ENCODE results near the gene INPP5A.
"Not testable (repeated sequence)": the region's sequence is repeated elsewhere in the genome, so short reads cannot be mapped to it uniquely, and the experiment has no call there.

INPP5A gene

GRCh38 chr10:132793871-132794849 lies 256.6 kb downstream of the INPP5A start:
- DNase-seq = no peak

- DNase-seq = no peak
Measured at GRCh38 chr10:132796846-132797245, 259.3 kb downstream of the INPP5A start.

- DNase-seq = not testable (repeated sequence)
Measured at GRCh38 chr10:132797986-132798385, 260.4 kb downstream of the INPP5A start.

DNA sequence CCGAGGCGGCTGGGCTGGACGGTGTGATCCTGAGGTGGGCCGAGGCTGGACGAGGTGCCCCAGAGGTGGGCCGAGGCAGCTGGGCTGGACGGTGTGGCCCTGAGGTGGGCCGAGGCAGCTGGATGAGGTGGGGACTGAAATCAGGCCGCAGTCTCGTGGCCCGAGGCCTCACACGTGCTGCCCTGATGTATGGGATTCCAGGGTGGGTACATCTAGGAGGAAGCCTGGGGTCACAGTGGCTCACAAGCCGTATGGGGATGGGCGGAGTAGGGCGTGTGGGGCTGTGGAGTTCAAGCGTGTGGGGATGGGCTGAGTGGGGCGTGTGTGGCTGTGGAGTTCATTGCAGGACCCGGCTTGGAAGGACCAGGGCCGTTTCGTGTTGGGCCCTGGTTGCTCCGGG lies 260.8 kb downstream of the INPP5A start:
- DNase-seq = no peak

DNA sequence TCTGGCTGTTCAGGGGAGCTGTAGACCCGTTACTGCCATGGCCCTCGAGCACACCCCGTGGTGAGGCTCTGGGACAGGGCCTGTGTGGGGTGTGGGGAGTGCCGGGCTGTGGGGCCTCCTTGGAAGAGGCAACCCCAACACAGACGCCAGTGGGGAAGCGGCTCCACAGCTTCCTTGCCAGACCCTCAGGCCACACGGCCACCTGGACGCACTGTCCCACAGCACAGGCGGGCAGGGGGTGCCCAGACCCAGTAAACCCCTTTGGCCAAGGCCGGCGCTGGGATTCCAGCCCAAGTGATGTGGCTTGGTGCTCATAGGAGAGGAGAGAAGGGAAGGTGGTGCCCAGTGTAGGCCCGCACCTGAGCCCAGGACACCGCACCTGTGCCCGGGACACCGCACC lies 261.3 kb downstream of the INPP5A start:
- DNase-seq = no peak

GRCh38 chr10:132799865-132800264 lies 262.3 kb downstream of the INPP5A start:
- no peak for DNase-seq

DNA sequence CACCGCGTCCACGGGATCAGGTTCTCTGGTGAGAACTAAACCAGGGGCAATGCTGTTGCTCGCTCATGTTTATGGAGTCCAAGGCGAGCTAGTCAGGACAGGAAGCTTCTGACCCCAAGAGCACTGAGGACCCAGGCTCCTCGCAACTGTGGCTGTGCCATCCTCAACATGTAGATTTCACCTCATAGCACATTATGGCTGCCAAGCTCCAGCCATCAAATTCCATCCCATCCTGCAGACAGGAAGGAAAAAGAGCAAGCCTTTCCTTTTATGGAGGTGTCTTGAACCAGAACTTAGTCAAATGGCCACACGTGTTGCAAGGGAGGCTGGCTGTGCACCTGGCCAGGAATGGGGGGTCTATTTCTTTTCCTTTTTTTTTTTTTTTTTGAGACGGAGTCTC lies 264.5 kb downstream of the INPP5A start:
- no peak for DNase-seq

- DNase-seq = no peak
Measured at GRCh38 chr10:132802694-132803320, 265.2 kb downstream of the INPP5A start.

- no peak for DNase-seq
Measured at GRCh38 chr10:132803416-132804210, 266.0 kb downstream of the INPP5A start.

DNA sequence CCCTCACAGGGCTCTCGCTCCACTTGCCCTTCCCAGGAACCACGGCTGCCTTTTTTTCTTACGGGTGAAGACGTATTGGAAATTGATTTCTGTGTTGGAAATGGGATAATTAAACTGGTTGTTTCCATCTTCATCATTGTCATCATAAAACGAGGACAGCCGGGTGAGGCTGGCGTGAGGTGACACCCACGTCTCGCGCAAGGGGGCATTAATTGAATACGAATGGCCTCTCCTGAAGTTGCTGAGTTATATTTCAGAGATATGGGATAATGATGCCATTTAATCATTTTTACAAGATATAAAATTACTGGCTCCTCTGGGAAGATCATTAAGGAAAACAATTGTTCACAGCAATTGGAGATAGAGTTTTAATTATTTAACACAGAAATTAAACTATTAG lies 266.7 kb downstream of the INPP5A start:
- no peak for DNase-seq

GRCh38 chr10:132804785-132805426 lies 267.3 kb downstream of the INPP5A start:
- no peak for DNase-seq

GRCh38 chr10:132805599-132805998 lies 268.0 kb downstream of the INPP5A start:
- DNase-seq = no peak

GRCh38 chr10:132806110-132806509 lies 268.5 kb downstream of the INPP5A start:
- no peak for DNase-seq

- no peak for DNase-seq
Measured at GRCh38 chr10:132806561-132807003, 269.0 kb downstream of the INPP5A start.

DNA sequence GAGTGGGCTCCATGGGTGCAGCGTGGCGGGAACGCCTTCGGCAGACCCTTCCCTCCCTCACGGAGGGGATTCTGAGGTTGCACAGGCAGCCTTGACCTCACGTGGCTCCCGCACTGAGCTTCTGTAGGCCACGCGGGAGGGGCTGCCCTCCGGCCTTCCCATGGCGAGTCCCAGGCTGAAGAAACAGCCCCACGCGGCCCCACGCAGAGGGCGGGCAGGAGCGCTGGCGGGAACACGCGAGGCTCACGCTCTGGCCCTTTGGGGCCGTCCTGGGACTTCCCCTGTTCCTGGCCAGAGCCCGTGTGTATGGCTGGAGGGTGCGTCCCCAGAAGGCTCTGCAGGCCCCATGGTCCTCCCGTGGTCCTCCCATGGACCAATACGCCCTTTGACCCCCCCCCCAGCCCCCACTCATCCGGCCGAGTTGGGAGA lies 270.0 kb downstream of the INPP5A start:
- DNase-seq = no peak

- DNase-seq = no peak
Measured at GRCh38 chr10:132808383-132809231, 271.0 kb downstream of the INPP5A start.

- DNase-seq = no peak
Measured at GRCh38 chr10:132809232-132810140, 271.9 kb downstream of the INPP5A start.

- DNase-seq = no peak
Measured at GRCh38 chr10:132810141-132810806, 272.7 kb downstream of the INPP5A start.

GRCh38 chr10:132810807-132811700 lies 273.5 kb downstream of the INPP5A start:
- no peak for DNase-seq
